GM10266 (cell line): ENCODE measurements around the gene MLEC.
"Not testable (repeated sequence)": the region's sequence is repeated elsewhere in the genome, so short reads cannot be mapped to it uniquely, and the experiment has no call there.

ENCODE experiments used
- DNase-seq: peaks from one replicate; pipeline ENCODE4 v3.0.0; 2012; ENCODE audit errors: extremely low spot score
- CTCF ChIP-seq: IDR thresholded peaks from 2 replicates; pipeline ENCODE4 v1.5.1; 2012; ENCODE audit warnings: mild to moderate bottlenecking, low read depth; ENCODE audit not compliant: control insufficient read depth, insufficient read depth; ENCODE audit errors: missing control alignments

Gene MLEC

GRCh38 chr12:120724720-120725119 is 37.8 kb downstream of the MLEC start:
- no peak for TF ChIP-seq CTCF
- DNase-seq: no peak

- no peak for DNase-seq
- TF ChIP-seq CTCF: no peak
These were observed 38.3 kb downstream of the MLEC start for GRCh38 chr12:120725151-120725658.

- peak; percentile 99 for DNase-seq
- no peak for TF ChIP-seq CTCF
These were observed 38.9 kb downstream of the MLEC start, which contains the start of gene ACADS for GRCh38 chr12:120725659-120726509. TSS of gene ACADS (plus strand) at chr12:120725826. CDS start at chr12:120725886, 60 bp downstream.

- DNase-seq: no peak
- no peak for TF ChIP-seq CTCF
These were observed 39.5 kb downstream of the MLEC start for GRCh38 chr12:120726510-120726793.

- TF ChIP-seq CTCF: no peak
- no peak for DNase-seq
These were observed 40.0 kb downstream of the MLEC start for GRCh38 chr12:120726961-120727360.

GRCh38 chr12:120732198-120732597 is 45.2 kb downstream of the MLEC start:
- DNase-seq: not testable (repeated sequence)

- DNase-seq: no peak
- TF ChIP-seq CTCF: no peak
These were observed 46.6 kb downstream of the MLEC start for GRCh38 chr12:120733574-120733973.
